ENCODE results near the gene HSFX1.

Gene HSFX1

GRCh38 chrX:149807747-149808458 is 34.0 kb downstream of the HSFX1 start:
- no peak for DNase-seq

- DNase-seq, result no peak
Measured at GRCh38 chrX:149818652-149819051, 44.8 kb downstream of the HSFX1 start.

- DNase-seq, result no peak
Measured at GRCh38 chrX:149819371-149819770, 45.5 kb downstream of the HSFX1 start.

- peak; percentile 3 for DNase-seq
Measured at GRCh38 chrX:149825424-149825823, 51.6 kb downstream of the HSFX1 start.
